PFSK-1 (cell line): ENCODE measurements around the gene MAB21L3.

Source experiments
- FOXP2 ChIP-seq: optimal IDR thresholded peaks from 2 replicates; pipeline ENCODE3; 2011; ENCODE audit warnings: borderline replicate concordance, control low read depth, inconsistent platforms; ENCODE audit not compliant: insufficient read depth; ENCODE audit errors: extremely low read length, extremely low read depth
- POLR2AphosphoS5 ChIP-seq: IDR thresholded peaks from 2 replicates; pipeline ENCODE4 v1.6.1; 2012; ENCODE audit warnings: low read depth, mild to moderate bottlenecking, control low read depth, low read length, moderate library complexity
- REST ChIP-seq, 2 experiments: IDR thresholded peaks; 2 replicates each; pipeline versions ENCODE4 v1.6.1 to v1.8.0; 2011 to 2012; ENCODE audit warnings: low read depth in 2 of 2, low read length in 2 of 2, control low read depth in 1 of 2, inconsistent platforms in 1 of 2, mild to moderate bottlenecking in 1 of 2, moderate library complexity in 1 of 2; ENCODE audit not compliant: insufficient read depth in 1 of 2
- SIN3A ChIP-seq: IDR thresholded peaks from 2 replicates; pipeline ENCODE4 v1.6.1; 2012; ENCODE audit warnings: mild to moderate bottlenecking, low read length, moderate library complexity, borderline replicate concordance; ENCODE audit not compliant: insufficient read depth
- TAF1 ChIP-seq: IDR thresholded peaks from 2 replicates; pipeline ENCODE4 v1.6.1; 2012; ENCODE audit warnings: low read length, control low read depth, borderline replicate concordance; ENCODE audit not compliant: insufficient read depth

Gene MAB21L3

GRCh38 chr1:116128664-116129063, 17.5 kb downstream of the MAB21L3 start:
- no peak for TF ChIP-seq TAF1
- no peak for TF ChIP-seq FOXP2
- no peak for TF ChIP-seq REST (IDR thresholded peaks at IDR 0.05; ENCODE audit: insufficient read depth in 1 of 2, low read depth in 2 of 2, low read length in 2 of 2)
- no peak for TF ChIP-seq SIN3A
- no peak for TF ChIP-seq POLR2AphosphoS5

DNA sequence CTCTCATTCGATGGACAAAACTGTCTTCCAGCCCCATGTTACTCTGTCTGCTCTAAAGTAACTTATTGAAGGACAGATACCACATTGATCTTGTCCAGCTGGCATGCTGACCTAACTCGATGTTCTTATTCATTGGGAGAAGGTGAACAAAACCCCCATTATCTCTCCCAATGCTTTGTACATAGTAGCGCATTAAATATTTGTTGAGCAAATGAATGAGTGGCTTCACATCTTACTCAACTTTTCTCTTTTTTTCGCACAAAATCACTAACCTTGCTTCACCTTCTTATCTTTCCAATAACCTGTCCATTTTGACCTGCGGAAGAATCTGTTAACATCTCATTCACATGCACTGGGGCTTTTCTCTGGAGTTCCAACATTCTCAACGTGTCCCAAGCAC, 18.3 kb downstream of the MAB21L3 start:
- TF ChIP-seq POLR2AphosphoS5 (no peak), SIN3A (no peak), TAF1 (no peak), FOXP2 (no peak), REST (IDR thresholded peaks at IDR 0.05; ENCODE audit: insufficient read depth in 1 of 2, low read depth in 2 of 2, low read length in 2 of 2) (no peak)

DNA sequence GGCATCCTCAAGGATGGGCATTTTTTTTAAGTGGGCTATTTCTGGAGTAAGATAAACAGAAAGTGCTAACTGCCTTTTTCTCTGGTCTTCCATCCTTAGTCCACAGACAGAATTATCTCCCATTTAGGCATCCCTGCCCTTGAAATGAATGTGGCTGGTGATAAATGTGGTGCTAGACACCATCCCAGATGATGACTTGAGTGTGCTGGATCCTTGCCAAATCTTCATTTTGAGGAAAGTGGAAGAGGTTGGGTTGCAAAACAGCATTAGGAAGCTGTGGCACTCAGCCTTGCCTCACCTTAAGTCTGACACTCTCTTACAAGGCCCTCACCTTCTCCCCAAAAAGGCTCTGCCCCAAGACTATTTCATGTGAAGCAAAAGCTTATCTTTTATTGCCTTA, 19.2 kb downstream of the MAB21L3 start:
- TF ChIP-seq FOXP2 (no peak), TAF1 (no peak), POLR2AphosphoS5 (no peak), SIN3A (no peak), REST (IDR thresholded peaks at IDR 0.05; ENCODE audit: insufficient read depth in 1 of 2, low read depth in 2 of 2, low read length in 2 of 2) (no peak)

- TF ChIP-seq TAF1 (no peak), POLR2AphosphoS5 (no peak), SIN3A (no peak), REST (IDR thresholded peaks at IDR 0.05; ENCODE audit: insufficient read depth in 1 of 2, low read depth in 2 of 2, low read length in 2 of 2) (no peak), FOXP2 (no peak)
These were observed 20.0 kb downstream of the MAB21L3 start for GRCh38 chr1:116131170-116131569.
